Smooth muscle cell (in vitro differentiated cells): ENCODE results near the gene DUOX1. TPM values are rescaled to one million over a fixed set of nuclear protein-coding genes. Genes with fewer than 3 reads are reported as not detected.
"Not testable (repeated sequence)": the region's sequence is repeated elsewhere in the genome, so short reads cannot be mapped to it uniquely, and the experiment has no call there.

ENCODE experiments used
- DNase-seq: peaks from one replicate; lab custom pipeline; 2025; ENCODE audit not compliant: unreplicated experiment; lab: John Stamatoyannopoulos, UW
- H2AFZ ChIP-seq: fragments of 200-600 bp; sonication (generic); 2 replicates; pipeline ENCODE4 v1.6.0; 2016; ENCODE audit warnings: antibody characterized with exemption, low read depth, mild to moderate bottlenecking
- H3F3A ChIP-seq: fragments of 200-600 bp; sonication (generic); 2 replicates; pipeline ENCODE4 v1.6.0; 2017; ENCODE audit warnings: antibody characterized with exemption, low read depth
- H3K27ac ChIP-seq: fragments of 200-600 bp; sonication (generic); 2 replicates; pipeline ENCODE4 v1.5.1; 2016; ENCODE audit warnings: low read depth, mild to moderate bottlenecking
- H3K27me3 ChIP-seq: fragments of 200-600 bp; sonication (generic); 2 replicates; pipeline ENCODE4 v1.6.1; 2016; ENCODE audit warnings: low read depth, mild to moderate bottlenecking
- H3K36me3 ChIP-seq: fragments of 200-600 bp; sonication (generic); 2 replicates; pipeline ENCODE4 v1.5.1; 2016; ENCODE audit warnings: low read depth
- H3K4me1 ChIP-seq: fragments of 200-600 bp; sonication (generic); 2 replicates; pipeline ENCODE4 v1.5.1; 2016; ENCODE audit warnings: low read depth
- H3K4me2 ChIP-seq: fragments of 200-600 bp; sonication (generic); 2 replicates; pipeline ENCODE4 v1.6.0; 2016; ENCODE audit warnings: mild to moderate bottlenecking
- H3K4me3 ChIP-seq: fragments of 200-600 bp; sonication (generic); 2 replicates; pipeline ENCODE4 v1.5.1; 2016; ENCODE audit warnings: mild to moderate bottlenecking
- H3K79me2 ChIP-seq: fragments of 200-600 bp; sonication (generic); 2 replicates; pipeline ENCODE4 v1.6.0; 2016; ENCODE audit warnings: low read depth, mild to moderate bottlenecking
- H3K9ac ChIP-seq: fragments of 200-600 bp; sonication (generic); 2 replicates; pipeline ENCODE4 v1.6.0; 2016; ENCODE audit warnings: low read depth
- H3K9me3 ChIP-seq: fragments of 200-600 bp; sonication (generic); replicated peaks from 2 replicates; pipeline ENCODE4 v1.5.1; 2016; ENCODE audit warnings: low read depth
- H4K20me1 ChIP-seq: fragments of 200-600 bp; sonication (generic); 2 replicates; pipeline ENCODE4 v1.6.0; 2016; ENCODE audit warnings: low read depth
- WGBS: methylation state at CpG from one replicate; pipeline ENCODE4 v1.1.7; 2016; ENCODE audit warnings: low lambda C conversion rate; 5-methylcytosine and 5-hydroxymethylcytosine counted together
- polyA plus RNA-seq: library from polyadenylated mRNA; unstranded; fragments of >200 nt; fragmentation: Nextera tagmentation; extraction: Ambion mirVana; gene quantifications from 2 replicates; pipeline ENCODE4 v1.2.1, GENCODE V29; 2016
- total RNA-seq: library from RNA; depleted of rRNA; stranded (reverse); fragments of >200 nt; gene quantifications from 2 replicates; pipeline ENCODE4 v1.2.3, GENCODE V29; 2014
- TF ChIP-seq, protein P1 (sequence below): fragments of 200-600 bp; sonication (generic); IDR thresholded peaks from 2 replicates; pipeline ENCODE4 v1.5.1; 2017; ENCODE audit warnings: borderline replicate concordance, mild to moderate bottlenecking, antibody characterized with exemption; ENCODE audit not compliant: insufficient read depth, poor library complexity, severe bottlenecking

The DUOX1 gene
- 3.5 and 4.4 TPM in 2 replicates for total RNA-seq
- 5.8 and 13.8 TPM in 2 replicates for polyA plus RNA-seq

DNA sequence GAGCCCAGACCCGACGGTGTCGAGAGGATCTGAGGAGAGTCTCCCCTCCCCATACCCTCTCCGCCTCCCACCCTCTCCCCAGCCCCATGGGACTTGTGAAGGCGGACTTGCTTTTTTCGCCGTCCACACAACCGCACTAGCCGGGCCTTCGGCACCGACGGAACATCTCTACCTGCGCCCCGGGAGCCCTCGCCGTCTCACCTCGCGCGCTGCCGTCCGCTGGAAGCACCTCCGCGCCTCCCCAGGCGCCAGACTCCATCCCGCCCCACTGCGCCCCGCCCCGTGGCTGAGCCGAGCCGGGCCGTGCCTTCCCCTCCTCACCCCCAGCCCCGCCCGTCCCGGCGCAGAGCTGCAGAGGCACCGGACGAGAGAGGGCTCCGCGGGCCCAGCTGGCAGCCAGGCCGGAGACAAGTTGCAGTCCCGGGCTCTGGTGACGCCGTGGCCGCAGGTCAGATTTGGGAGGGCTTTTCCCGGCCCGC lies at the start of gene DUOX1, which contains the start of gene DUOXA1:
DUOX1 (plus strand) TSS at position 344 of the 479 bp plus-strand sequence. CDS start 1,973 bp downstream, outside the sequence.
DUOXA1 (minus strand) TSS at position 229 of the 479 bp plus-strand sequence. CDS start 6,865 bp downstream, outside the sequence.
- Histone ChIP-seq H2AFZ (no peak within 1 kb of the TSS), H3K4me3 (peak within 1 kb of the TSS; percentile 43), H3K4me1 (no peaks in the 10 kb centered on the region), H3K9ac (no peak within 1 kb of the TSS), H3K4me2 (peak within 1 kb of the TSS; percentile 73), H3K36me3 (no peaks in the 10 kb centered on the region), H3K27me3 (peaks cover 99% of the 10 kb centered on the region), H4K20me1 (no peaks in the 10 kb centered on the region), H3K79me2 (no peaks in the 10 kb centered on the region), H3F3A (no peaks in the 10 kb centered on the region), H3K27ac (no peak within 1 kb of the TSS), H3K9me3 (no peaks in the 10 kb centered on the region)
- WGBS, result 3% methylated on average over 18 of the region's 46 CpGs
- no peak for DNase-seq
- TF ChIP-seq, protein P1, sequence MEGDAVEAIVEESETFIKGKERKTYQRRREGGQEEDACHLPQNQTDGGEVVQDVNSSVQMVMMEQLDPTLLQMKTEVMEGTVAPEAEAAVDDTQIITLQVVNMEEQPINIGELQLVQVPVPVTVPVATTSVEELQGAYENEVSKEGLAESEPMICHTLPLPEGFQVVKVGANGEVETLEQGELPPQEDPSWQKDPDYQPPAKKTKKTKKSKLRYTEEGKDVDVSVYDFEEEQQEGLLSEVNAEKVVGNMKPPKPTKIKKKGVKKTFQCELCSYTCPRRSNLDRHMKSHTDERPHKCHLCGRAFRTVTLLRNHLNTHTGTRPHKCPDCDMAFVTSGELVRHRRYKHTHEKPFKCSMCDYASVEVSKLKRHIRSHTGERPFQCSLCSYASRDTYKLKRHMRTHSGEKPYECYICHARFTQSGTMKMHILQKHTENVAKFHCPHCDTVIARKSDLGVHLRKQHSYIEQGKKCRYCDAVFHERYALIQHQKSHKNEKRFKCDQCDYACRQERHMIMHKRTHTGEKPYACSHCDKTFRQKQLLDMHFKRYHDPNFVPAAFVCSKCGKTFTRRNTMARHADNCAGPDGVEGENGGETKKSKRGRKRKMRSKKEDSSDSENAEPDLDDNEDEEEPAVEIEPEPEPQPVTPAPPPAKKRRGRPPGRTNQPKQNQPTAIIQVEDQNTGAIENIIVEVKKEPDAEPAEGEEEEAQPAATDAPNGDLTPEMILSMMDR, result no peak

- H3K27me3 ChIP-seq, H3K36me3 ChIP-seq, H3K4me1 ChIP-seq, H3K27ac ChIP-seq, H3K9ac ChIP-seq, H2AFZ ChIP-seq, H3K9me3 ChIP-seq, H3K4me3 ChIP-seq, H4K20me1 ChIP-seq, H3F3A ChIP-seq, DNase-seq, H3K4me2 ChIP-seq, H3K79me2 ChIP-seq: not testable (repeated sequence)
- 98% methylated on average over 3 of the region's 3 CpGs for WGBS
Observed at GRCh38 chr15:45080593-45080992, 49.2 kb upstream of the DUOX1 start.

DNA sequence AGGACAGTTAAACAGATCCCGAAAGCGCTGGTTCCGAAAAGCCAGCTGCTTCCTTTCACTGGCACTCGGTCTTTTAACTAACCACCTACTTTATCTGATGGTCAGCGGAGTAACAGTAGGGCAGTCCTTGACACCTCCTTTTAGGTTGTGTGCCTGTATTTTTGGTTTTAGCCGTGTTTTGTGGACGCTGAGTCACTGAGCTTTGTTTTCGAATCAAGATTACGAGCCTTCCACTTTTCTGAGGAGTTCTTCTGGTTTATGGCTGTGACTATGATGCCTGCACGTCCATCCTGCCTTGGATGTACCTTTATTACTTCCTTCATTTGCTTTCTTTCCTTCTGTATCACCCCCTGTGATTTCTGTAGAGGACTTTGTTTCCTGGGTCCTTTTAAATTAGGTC lies 47.4 kb upstream of the DUOX1 start:
- H4K20me1 ChIP-seq, H3K79me2 ChIP-seq, H3K9me3 ChIP-seq, H3K4me3 ChIP-seq, H2AFZ ChIP-seq, H3K36me3 ChIP-seq, H3K9ac ChIP-seq, DNase-seq, H3K4me1 ChIP-seq, H3K27ac ChIP-seq, H3F3A ChIP-seq: not testable (repeated sequence)
- WGBS, result 27% methylated on average over 10 of the region's 10 CpGs
- Histone ChIP-seq H3K4me2 (peak overlapping the region; percentile 37), H3K27me3 (peaks cover 11% of the 10 kb centered on the region)

GRCh38 chr15:45083223-45083622 lies 46.6 kb upstream of the DUOX1 start:
- no peak overlapping the region for H3K4me3 ChIP-seq
- H3F3A ChIP-seq, result no peaks in the 10 kb centered on the region
- TF ChIP-seq, protein P1, result no peak
- no peaks in the 10 kb centered on the region for H3K9me3 ChIP-seq
- DNase-seq, result no peak
- no peaks in the 10 kb centered on the region for H3K4me1 ChIP-seq
- H3K36me3 ChIP-seq, result no peaks in the 10 kb centered on the region
- no peak overlapping the region for H3K4me2 ChIP-seq
- no peak overlapping the region for H2AFZ ChIP-seq
- no peak overlapping the region for H3K27ac ChIP-seq
- H3K9ac ChIP-seq, result no peak overlapping the region
- no peaks in the 10 kb centered on the region for H4K20me1 ChIP-seq
- H3K27me3 ChIP-seq, result peaks cover 11% of the 10 kb centered on the region
- no peaks in the 10 kb centered on the region for H3K79me2 ChIP-seq

- Histone ChIP-seq H2AFZ (no peak overlapping the region), H3K27me3 (peaks cover 11% of the 10 kb centered on the region), H3K9ac (no peak overlapping the region), H3K27ac (no peak overlapping the region), H3K36me3 (no peaks in the 10 kb centered on the region), H3K4me2 (no peak overlapping the region), H4K20me1 (peaks cover 1% of the 10 kb centered on the region), H3K4me1 (no peaks in the 10 kb centered on the region), H3K79me2 (no peaks in the 10 kb centered on the region), H3K4me3 (no peak overlapping the region), H3F3A (no peaks in the 10 kb centered on the region), H3K9me3 (no peaks in the 10 kb centered on the region)
- 89% methylated on average over 3 of the region's 3 CpGs for WGBS
- TF ChIP-seq, protein P1, result no peak
- DNase-seq, result no peak
Observed at GRCh38 chr15:45084163-45084562, 45.6 kb upstream of the DUOX1 start.
